SK-N-MC (cell line): Measurements from ENCODE around the gene MAP3K20.

Source experiments
- EZH2 ChIP-seq: fragments of 200-600 bp; sonication (generic); IDR thresholded peaks from one replicate; pipeline ENCODE4 v1.6.1; 2017; ENCODE audit warnings: antibody characterized with exemption
- FOXP2 ChIP-seq: optimal IDR thresholded peaks from 2 replicates; pipeline ENCODE3; 2011; ENCODE audit warnings: mild to moderate bottlenecking, moderate library complexity; ENCODE audit not compliant: insufficient read depth; ENCODE audit errors: extremely low read length, control extremely low read depth
- POLR2AphosphoS5 ChIP-seq: IDR thresholded peaks from 2 replicates; pipeline ENCODE4 v1.6.1; 2012; ENCODE audit warnings: mild to moderate bottlenecking, low read depth, low read length, borderline replicate concordance

DNA sequence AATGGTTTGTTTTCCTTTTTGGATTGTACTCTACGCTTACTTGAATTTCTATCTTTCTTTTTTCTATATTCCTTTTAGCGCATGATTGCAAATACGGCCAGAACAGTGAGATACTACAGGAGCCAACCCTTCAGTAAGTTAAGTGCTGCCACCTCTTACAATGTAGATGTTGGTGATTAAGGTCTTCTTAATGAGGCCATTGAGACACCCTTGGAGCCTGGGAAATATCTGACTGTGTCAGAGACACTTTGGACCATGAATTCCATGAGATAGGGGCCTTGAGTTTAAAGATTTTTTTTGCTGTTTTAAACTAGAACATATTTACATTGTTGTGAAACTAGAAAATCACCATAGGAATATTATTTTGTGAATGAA lies 27.1 kb upstream of the MAP3K20 start:
- no peak for TF ChIP-seq EZH2
- no peak for TF ChIP-seq FOXP2
- TF ChIP-seq POLR2AphosphoS5, result no peak
